Esophagus (tissue), 2 donors: ENCODE measurements around the gene PEX19. TPM values are rescaled to one million over a fixed set of nuclear protein-coding genes. Genes with fewer than 3 reads are reported as not detected.

ENCODE experiments used
- H3K27ac ChIP-seq, 2 donors: one replicate each; pipeline ENCODE4 v1.5.1; 2013; ENCODE audit warnings: low read depth in 2 of 2, mild to moderate bottlenecking in 2 of 2, inconsistent platforms in 1 of 2, low read length in 1 of 2, moderate library complexity in 1 of 2
- H3K27me3 ChIP-seq, 2 donors: one replicate each; pipeline ENCODE4 v1.6.1; 2013; ENCODE audit warnings: low read length in 2 of 2, control low read depth in 1 of 2, mild to moderate bottlenecking in 1 of 2; ENCODE audit not compliant: insufficient read depth in 2 of 2, control insufficient read depth in 1 of 2
- H3K36me3 ChIP-seq, 2 donors: one replicate each; pipeline ENCODE4 v1.6.1; 2013; ENCODE audit warnings: low read length in 1 of 2; ENCODE audit not compliant: control insufficient read depth in 2 of 2, insufficient read depth in 2 of 2
- H3K4me1 ChIP-seq, 2 donors: one replicate each; pipeline ENCODE4 v1.6.1; 2013; ENCODE audit warnings: low read length in 1 of 2; ENCODE audit not compliant: control insufficient read depth in 2 of 2, insufficient read depth in 2 of 2
- H3K4me3 ChIP-seq, 2 donors: one replicate each; pipeline ENCODE4 v1.5.1; 2013; ENCODE audit warnings: low read length in 2 of 2, mild to moderate bottlenecking in 2 of 2, low read depth in 1 of 2, moderate library complexity in 1 of 2
- H3K9me3 ChIP-seq, 2 donors: one replicate each; pipeline ENCODE4 v1.6.1; 2013; ENCODE audit warnings: mild to moderate bottlenecking in 2 of 2, low read depth in 1 of 2, low read length in 1 of 2, moderate library complexity in 1 of 2; ENCODE audit not compliant: control insufficient read depth in 2 of 2, insufficient read depth in 1 of 2
- WGBS, 2 donors: extraction: QIAGEN DNeasy Blood & Tissue Kit; methylation state at CpG; one replicate each; pipeline ENCODE4 v1.1.7; 2013; 5-methylcytosine and 5-hydroxymethylcytosine counted together
- polyA plus RNA-seq, 2 donors: library from polyadenylated mRNA; stranded (reverse); fragments of 200-250 nt; gene quantifications; one replicate each; pipeline ENCODE4 v1.2.3, GENCODE V29; 2013
- donor health status: healthy with polysubstance abuse.
- donor health status: Bipolar disorder and iron deficiency.

PEX19 gene
- polyA plus RNA-seq, 2 donors = 8.1 to 20.1 TPM

GRCh38 chr1:160227034-160227433 lies 57.9 kb downstream of the PEX19 start:
- Histone ChIP-seq H3K27ac (no peak overlapping the region), H3K9me3 (no peaks in the 10 kb centered on the region), H3K36me3 (peaks cover 23 to 24% of the 10 kb centered on the region in 2 donors), H3K4me3 (no peak overlapping the region), H3K4me1 (no peaks in the 10 kb centered on the region), H3K27me3 (no peaks in the 10 kb centered on the region)
- 53 to 73% methylated on average over 4 of the region's 4 CpGs for WGBS, 2 donors

Other genes with a start within 250 kb of the PEX19 start
- gene KCNJ10, start 215.0 kb downstream of the PEX19 start, polyA plus RNA-seq = not detected
- not detected for gene KCNJ9, start 203.6 kb downstream of the PEX19 start, polyA plus RNA-seq
- 10 to 100 TPM; 12.6 to 16.1 TPM for gene IGSF8, start 186.5 kb downstream of the PEX19 start, polyA plus RNA-seq
- 1 to 10 TPM; 3.4 to 4.3 TPM for gene ATP1A2, start 169.4 kb downstream of the PEX19 start, polyA plus RNA-seq
- gene ATP1A4, start 133.5 kb downstream of the PEX19 start, polyA plus RNA-seq = under 1 TPM in 1 of 2 donors, not detected in 1; 0.06 TPM
- gene CASQ1, start 94.6 kb downstream of the PEX19 start, polyA plus RNA-seq = under 1 TPM; 0.14 to 0.35 TPM
- gene PEA15, start 79.7 kb downstream of the PEX19 start, polyA plus RNA-seq = 100 to 1,000 TPM; 152 to 159 TPM
- gene DCAF8, start 22.6 kb downstream of the PEX19 start, polyA plus RNA-seq = 10 to 100 TPM; 47.8 to 55.0 TPM
- 10 to 100 TPM; 45.1 to 51.1 TPM for gene COPA, start 58.1 kb upstream of the PEX19 start, polyA plus RNA-seq
- 10 to 100 TPM; 34.2 to 34.9 TPM for gene NCSTN, start 58.2 kb upstream of the PEX19 start, polyA plus RNA-seq
- under 1 TPM; 0.08 to 0.09 TPM for gene NHLH1, start 81.9 kb upstream of the PEX19 start, polyA plus RNA-seq
- 1 to 10 TPM; 4.5 to 6.8 TPM for gene VANGL2, start 115.4 kb upstream of the PEX19 start, polyA plus RNA-seq
- gene SLAMF6, start 238.1 kb upstream of the PEX19 start, polyA plus RNA-seq = 1 to 10 TPM in 1 of 2 donors, under 1 TPM in 1; 0.55 to 1.4 TPM